Heart right ventricle (tissue), 16 donors: ENCODE results near the gene FBF1. TPM values are rescaled to one million over a fixed set of nuclear protein-coding genes. Genes with fewer than 3 reads are reported as not detected.

Experiments used
- ATAC-seq, 8 donors: fragments of 200-7000 bp; cut with Tn5 transposase; one replicate each; pipeline ENCODE4 v1.9.1; 2020; ENCODE audit warnings: mild to moderate bottlenecking in 8 of 8, moderate library complexity in 8 of 8, moderate number of reproducible peaks in 1 of 8
- DNase-seq, 2 donors: peaks; one replicate each; pipeline ENCODE4 v3.0.0-alpha.2; 2020
- H3K27ac ChIP-seq, 10 donors: fragments of 200-600 bp; sonication (generic) in 2 of 10; one replicate each; pipeline versions ENCODE4 v1.5.0 to v1.8.0; 2020 to 2022; ENCODE audit warnings: mild to moderate bottlenecking in 3 of 10
- H3K27me3 ChIP-seq, 7 donors: fragments of 200-600 bp; one replicate each; pipeline ENCODE4 v1.8.0; 2021 to 2022; ENCODE audit warnings: mild to moderate bottlenecking in 2 of 7
- H3K36me3 ChIP-seq, 9 donors: fragments of 200-600 bp; sonication (generic) in 1 of 9; one replicate each; pipeline versions ENCODE4 v1.5.0 to v1.8.0; 2020 to 2022; ENCODE audit warnings: mild to moderate bottlenecking in 2 of 9
- H3K4me1 ChIP-seq, 9 donors: fragments of 200-600 bp; sonication (generic) in 1 of 9; one replicate each; pipeline versions ENCODE4 v1.5.0 to v1.8.0; 2020 to 2022; ENCODE audit warnings: mild to moderate bottlenecking in 4 of 9
- H3K4me3 ChIP-seq, 10 donors: fragments of 200-600 bp; sonication (generic) in 2 of 10; one replicate each; pipeline versions ENCODE4 v1.5.0 to v1.8.0; 2020 to 2022; ENCODE audit warnings: mild to moderate bottlenecking in 7 of 10, moderate library complexity in 2 of 10
- H3K9me3 ChIP-seq, 11 donors: fragments of 200-600 bp in 10 of 11; sonication (generic) in 2 of 11; one replicate each; pipeline versions ENCODE4 v1.5.0 to v1.8.0; 2013 to 2022; ENCODE audit warnings: mild to moderate bottlenecking in 2 of 11, control low read depth in 1 of 11, moderate library complexity in 1 of 11
- WGBS, 2 donors: extraction: QIAGEN DNeasy Blood & Tissue Kit; methylation state at CpG; one replicate each; pipeline ENCODE4 v1.1.7; 2013; ENCODE audit warnings: inconsistent platforms in 1 of 2; 5-methylcytosine and 5-hydroxymethylcytosine counted together
- intact Hi-C, 10 donors: fragments of 100-400 bp; cut with DNase I; formaldehyde crosslinking; loops; one replicate each; pipeline versions ENCODE4 v1.11.1 to v1.14.2; 2022
- polyA plus RNA-seq, 2 donors: library from polyadenylated mRNA; stranded (reverse); fragments of 200-250 nt; gene quantifications; one replicate each; pipeline ENCODE4 v1.2.3, GENCODE V29; 2013
- total RNA-seq, 10 donors: library from RNA; stranded (reverse); fragmentation: NEBNext Ultra II Directional in 3 of 10; extraction: Animal tissue kit (Norgen Biotek cat#: 25700) in 3 of 10; gene quantifications; one replicate each; pipeline versions ENCODE4 v1.2.1 to v1.2.4, GENCODE V29; 2021 to 2023
- TF ChIP-seq, protein P1 (sequence below), 9 donors: fragments of 200-600 bp; sonication (generic) in 2 of 9; IDR thresholded peaks; one replicate each; pipeline versions ENCODE4 v1.5.0 to v1.8.0; 2021 to 2022; ENCODE audit warnings: antibody characterized with exemption in 9 of 9, mild to moderate bottlenecking in 5 of 9, moderate library complexity in 1 of 9
- donor health status: Arrhythmogenic right ventricular cardiomyopathy.
- donor health status: ischemic (EF 13 %, LVEDD 7.1; RV severe dilation, severe dysfunction).
- donor health status: healthy with polysubstance abuse.
- donor health status: DM: no; HTN: yes; CAD: no.
- donor health status: DM: no; HTN: no; CAD: no.
- donor health status: ischemic (EF 25% LVEDD 6.9; RV normal size, moderate dysfunction).
- donor health status: ischemic (EF 25% LVEDD 5.7; RV mildly dilated, moderate dysfunction).
- donor health status: healthy.
- donor health status: DM: yes; HTN: yes; CAD: no.
- donor health status: Ischemic cardiomyopathy.
- donor health status: ischemic (EF 35%, LVEDD 5.7; RV mildly dilated, moderate dysfunction).
- donor health status: nonischemic (EF 11% LVEDD 7.7; RV severe dilation, severe dysfunction).
- donor health status: DM: yes; HTN: yes; CAD: no.
- donor health status: PGD.
- donor health status: ischemic (EF 29% LVEDD 5.4; RV normal size, mild dysfunction).
- donor health status: nonischemic (EF 23%, LVEDD 6.1; RV moderate dilation, normal function).

FBF1 gene
- total and polyA plus RNA-seq, 12 donors: 1.6 to 8.3 (median 2.8) TPM

DNA sequence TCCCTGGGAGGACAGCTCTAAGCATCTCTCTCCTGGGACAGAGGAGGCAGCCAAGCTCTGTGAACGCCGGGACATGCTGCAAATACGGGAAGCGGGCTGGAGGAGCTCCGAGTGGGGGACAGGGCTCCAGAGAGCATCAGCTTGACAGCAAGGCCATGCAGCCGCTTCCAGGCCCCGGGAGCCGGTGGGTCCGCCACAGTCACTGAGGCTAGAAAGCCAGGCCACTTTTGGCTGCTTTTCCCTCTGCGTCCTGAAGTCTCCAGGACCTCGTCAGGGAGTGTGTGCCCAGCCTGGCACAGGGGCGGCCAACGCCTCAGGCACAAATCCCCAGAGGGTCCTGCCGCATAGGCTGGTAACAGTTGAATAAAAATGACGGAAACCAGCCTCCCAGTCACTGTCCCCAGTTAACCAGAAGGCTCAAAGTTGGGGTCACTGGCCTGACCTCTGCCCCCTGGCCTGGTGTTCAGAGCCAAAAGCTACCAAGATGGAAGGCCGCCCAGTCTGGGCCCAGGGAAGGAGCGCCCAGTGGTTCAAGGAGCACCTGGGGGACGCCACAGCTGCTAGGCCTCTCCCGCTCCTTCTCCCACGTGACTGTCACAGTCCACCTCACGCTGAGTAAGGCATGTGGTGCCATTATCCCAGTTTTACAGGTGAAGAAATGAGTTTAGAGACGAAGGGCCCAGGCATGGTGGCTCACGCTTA, 40.9 kb downstream of the FBF1 start:
- H3K4me1 ChIP-seq: peaks cover 20 to 35% (median 33%) of the 10 kb centered on the region in 9 donors
- H3K27ac ChIP-seq: no peak overlapping the region
- no peak for ATAC-seq
- H3K36me3 ChIP-seq: peaks cover 6 to 59% (median 30%) of the 10 kb centered on the region in 9 donors
- TF ChIP-seq, protein P1, sequence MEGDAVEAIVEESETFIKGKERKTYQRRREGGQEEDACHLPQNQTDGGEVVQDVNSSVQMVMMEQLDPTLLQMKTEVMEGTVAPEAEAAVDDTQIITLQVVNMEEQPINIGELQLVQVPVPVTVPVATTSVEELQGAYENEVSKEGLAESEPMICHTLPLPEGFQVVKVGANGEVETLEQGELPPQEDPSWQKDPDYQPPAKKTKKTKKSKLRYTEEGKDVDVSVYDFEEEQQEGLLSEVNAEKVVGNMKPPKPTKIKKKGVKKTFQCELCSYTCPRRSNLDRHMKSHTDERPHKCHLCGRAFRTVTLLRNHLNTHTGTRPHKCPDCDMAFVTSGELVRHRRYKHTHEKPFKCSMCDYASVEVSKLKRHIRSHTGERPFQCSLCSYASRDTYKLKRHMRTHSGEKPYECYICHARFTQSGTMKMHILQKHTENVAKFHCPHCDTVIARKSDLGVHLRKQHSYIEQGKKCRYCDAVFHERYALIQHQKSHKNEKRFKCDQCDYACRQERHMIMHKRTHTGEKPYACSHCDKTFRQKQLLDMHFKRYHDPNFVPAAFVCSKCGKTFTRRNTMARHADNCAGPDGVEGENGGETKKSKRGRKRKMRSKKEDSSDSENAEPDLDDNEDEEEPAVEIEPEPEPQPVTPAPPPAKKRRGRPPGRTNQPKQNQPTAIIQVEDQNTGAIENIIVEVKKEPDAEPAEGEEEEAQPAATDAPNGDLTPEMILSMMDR (IDR thresholded peaks at IDR 0.05): no peak
- intact Hi-C loops: loop anchor here in 6 of 10 donors (5.0 to 10.0 kb wide), 6 partner anchors 43 to 395 kb away; partner anchors contain the start of genes WBP2 (in 2 of the 6), GALK1 (in 1 of the 6) and UBALD2 (in 1 of the 6)
- H3K4me3 ChIP-seq: no peak overlapping the region
- WGBS, 2 donors: 89 to 92% methylated on average over 20 to 23 of the region's 23 CpGs
- no peak for DNase-seq
- no peaks in the 10 kb centered on the region for H3K9me3 ChIP-seq
- H3K27me3 ChIP-seq: no peaks in the 10 kb centered on the region

DNA sequence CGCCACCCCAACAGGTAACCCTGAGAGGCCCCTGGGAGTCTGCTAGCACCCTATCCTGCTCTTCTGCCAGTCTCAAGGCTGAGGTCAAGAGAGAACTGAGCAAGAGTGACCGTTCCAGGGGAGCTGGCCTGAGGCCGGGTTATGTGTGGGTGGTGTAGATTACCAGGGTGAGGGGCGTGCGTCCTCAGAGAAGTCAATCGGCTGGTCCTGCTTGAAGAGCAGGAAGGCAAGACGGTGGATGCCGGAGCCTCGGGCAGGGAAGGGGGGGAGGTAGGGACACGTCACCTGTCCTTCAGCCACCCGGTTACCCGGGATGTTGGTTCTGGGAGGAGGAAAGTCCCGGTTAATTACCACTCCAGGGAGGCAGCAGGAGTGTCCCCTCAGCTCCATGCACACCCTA, 41.5 kb downstream of the FBF1 start:
- Histone ChIP-seq H3K27me3 (no peaks in the 10 kb centered on the region), H3K36me3 (peaks cover 6 to 59% (median 30%) of the 10 kb centered on the region in 9 donors), H3K27ac (no peak overlapping the region), H3K9me3 (no peaks in the 10 kb centered on the region), H3K4me1 (peaks cover 22 to 41% (median 36%) of the 10 kb centered on the region in 9 donors), H3K4me3 (no peak overlapping the region)
- WGBS, 2 donors: 91% methylated on average over 13 of the region's 13 CpGs
- intact Hi-C loops: loop anchor here in 4 of 10 donors (5.0 to 10.0 kb wide), 3 partner anchors 42 to 135 kb away; partner anchors contain the start of genes WBP2 (in 2 of the 4) and GALK1 (in 1 of the 4)
- TF ChIP-seq, protein P1 (IDR thresholded peaks at IDR 0.05): no peak
- DNase-seq: no peak
- no peak for ATAC-seq

DNA sequence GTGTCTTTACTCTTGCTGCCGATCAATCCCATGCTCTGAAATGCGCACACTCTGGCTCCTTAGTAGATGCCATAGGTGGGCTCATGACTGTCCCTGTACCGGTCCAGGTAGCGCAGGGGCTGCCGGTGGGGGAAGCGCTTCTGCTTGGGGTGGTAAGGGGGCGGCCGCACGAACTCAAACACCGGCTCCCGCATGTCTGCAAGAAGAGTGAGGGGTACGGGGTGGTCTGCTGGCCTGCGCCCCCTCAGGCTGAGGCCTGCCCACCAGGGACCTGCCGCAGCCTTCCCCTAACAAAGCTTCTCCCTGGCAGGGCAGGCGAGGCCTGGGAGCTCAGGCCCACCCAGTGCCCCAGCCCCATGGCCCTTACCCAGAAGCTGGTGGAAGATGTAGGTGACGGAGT, 42.1 kb downstream of the FBF1 start:
- Histone ChIP-seq H3K4me1 (peaks cover 18 to 39% (median 34%) of the 10 kb centered on the region in 9 donors), H3K9me3 (no peaks in the 10 kb centered on the region), H3K27me3 (no peaks in the 10 kb centered on the region), H3K27ac (no peak overlapping the region), H3K4me3 (no peak overlapping the region), H3K36me3 (peaks cover 6 to 59% (median 30%) of the 10 kb centered on the region in 9 donors)
- TF ChIP-seq, protein P1 (IDR thresholded peaks at IDR 0.05): no peak
- 95 to 98% methylated on average over 16 of the region's 16 CpGs for WGBS, 2 donors
- intact Hi-C loops: loop anchor here in 4 of 10 donors (5.0 to 10.0 kb wide), 3 partner anchors 41 to 134 kb away; partner anchors contain the start of genes WBP2 (in 2 of the 4) and GALK1 (in 1 of the 4)
- DNase-seq: no peak
- ATAC-seq: no peak

DNA sequence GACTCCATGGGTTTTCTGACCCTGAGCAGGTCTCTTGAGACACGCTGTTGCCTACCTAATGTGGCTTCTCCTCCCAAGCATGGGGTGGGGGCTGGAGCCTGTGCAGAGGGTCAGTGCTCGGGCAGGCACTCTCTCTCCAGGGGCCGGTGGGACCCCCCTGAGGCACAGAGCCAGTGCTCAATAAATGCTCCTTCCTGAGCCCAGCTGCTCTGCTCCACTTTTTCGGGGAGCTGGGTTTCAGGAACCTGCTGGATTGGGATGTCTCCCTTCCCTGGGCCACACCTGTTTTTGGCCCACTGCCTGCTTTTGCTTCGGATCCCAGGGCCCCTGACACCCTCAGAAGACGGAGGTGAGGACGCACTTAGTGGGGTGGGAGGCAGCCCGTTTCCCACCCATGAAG, 42.8 kb downstream of the FBF1 start:
- no peaks in the 10 kb centered on the region for H3K27me3 ChIP-seq
- H3K4me1 ChIP-seq: peaks cover 16 to 38% (median 27%) of the 10 kb centered on the region in 9 donors
- no peak overlapping the region for H3K4me3 ChIP-seq
- no peak for ATAC-seq
- TF ChIP-seq, protein P1 (IDR thresholded peaks at IDR 0.05): no peak
- WGBS, 2 donors: 87 to 88% methylated on average over 8 of the region's 8 CpGs
- no peaks in the 10 kb centered on the region for H3K9me3 ChIP-seq
- DNase-seq: no peak
- H3K36me3 ChIP-seq: peaks cover 6 to 56% (median 30%) of the 10 kb centered on the region in 9 donors
- no peak overlapping the region for H3K27ac ChIP-seq
- intact Hi-C loops: loop anchor here in 4 of 10 donors (5.0 to 10.0 kb wide), 3 partner anchors 41 to 133 kb away; partner anchors contain the start of genes WBP2 (in 2 of the 4) and GALK1 (in 1 of the 4)
